H1 (cell line): ENCODE results near the gene TRIM7. TPM values are rescaled to one million over a fixed set of nuclear protein-coding genes. Genes with fewer than 3 reads are reported as not detected.

Experiments
- EGR1 ChIP-seq: IDR thresholded peaks from 2 replicates; pipeline ENCODE4 v1.6.1; 2011; ENCODE audit warnings: low read depth, low read length, borderline replicate concordance
- MAFK ChIP-seq: IDR thresholded peaks from 2 replicates; pipeline ENCODE4 v1.6.1; 2012; ENCODE audit warnings: low read depth, mild to moderate bottlenecking, improper control_type of control experiment, low read length
- SP2 ChIP-seq: IDR thresholded peaks from 2 replicates; pipeline ENCODE4 v1.6.1; 2012; ENCODE audit warnings: mild to moderate bottlenecking, low read length, inconsistent platforms
- YY1 ChIP-seq: IDR thresholded peaks from 2 replicates; pipeline ENCODE4 v1.6.1; 2011; ENCODE audit warnings: low read depth, mild to moderate bottlenecking, low read length
- ZNF274 ChIP-seq: IDR thresholded peaks from 2 replicates; pipeline ENCODE4 v1.7.0; 2012; ENCODE audit warnings: low read length, borderline replicate concordance; ENCODE audit errors: extremely low read depth
- polyA plus RNA-seq, 7 experiments: library from polyadenylated mRNA; depleted of rRNA in 3 of 7; stranded (reverse) in 5 of 7; unstranded in 2 of 7; fragments of >200 nt in 5 of 7; fragments of 200-250 nt in 2 of 7; gene quantifications; 1 replicate in 5 of 7; 2 replicates in 1 of 7; 4 replicates in 1 of 7; pipeline versions ENCODE4 v1.2.1 to v1.2.3, GENCODE V29; 2011 to 2013; ENCODE audit warnings: missing spikeins in 2 of 7, mixed read lengths in 2 of 7
- total RNA-seq: library from RNA; stranded (reverse); fragmentation: NEBNext Ultra II Directional; extraction: Animal tissue kit (Norgen Biotek cat#: 25700); gene quantifications from 2 replicates; pipeline ENCODE4 v1.2.1, GENCODE V29; 2021

Gene TRIM7
- total and polyA plus RNA-seq, 2 of the 8 experiments (the other 6 are each of a cell fraction or from before 2014, with no cell fraction given), result 0.36 to 0.47 TPM

DNA sequence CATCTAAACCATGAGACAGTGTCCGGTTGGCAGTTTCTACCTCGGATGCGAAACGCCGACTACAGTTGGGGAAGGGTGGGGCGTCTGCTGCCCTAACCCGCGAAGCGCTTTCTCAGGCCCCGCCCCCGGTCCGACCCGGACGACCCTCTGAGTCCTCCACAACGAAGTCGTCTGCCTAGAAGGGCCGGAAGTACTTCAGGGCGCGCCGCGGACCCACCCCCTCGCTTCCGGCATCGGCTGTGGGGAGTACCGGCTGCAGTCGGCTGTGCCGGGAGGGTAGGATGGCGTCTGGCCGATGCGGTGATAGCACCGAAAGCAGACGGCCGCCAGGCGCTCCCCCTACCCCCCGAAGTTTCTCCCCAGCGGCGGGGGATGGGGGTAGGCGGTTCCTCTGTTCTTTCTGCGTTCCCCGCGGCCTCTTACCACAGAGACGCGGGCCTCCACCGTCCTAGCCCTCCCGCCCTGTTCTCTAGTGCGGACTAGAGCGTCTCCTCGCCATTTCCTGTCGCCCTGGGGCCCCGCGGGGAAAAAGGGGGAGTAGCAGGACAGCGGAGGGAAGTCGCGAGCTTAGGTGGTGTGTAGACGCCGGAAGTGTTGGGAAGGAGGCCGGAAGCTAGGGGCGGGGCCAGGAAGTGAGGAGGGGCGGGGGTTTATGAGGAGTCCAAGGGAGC lies 18.2 kb upstream of the TRIM7 start, which contains the start of gene TRIM41 (continued):
- TF ChIP-seq MAFK (no peak), YY1 (peak; percentile 56), SP2 (peak; percentile 98), EGR1 (peak; percentile 99), ZNF274 (no peak)
- TF ChIP-seq, all 59 proteins: peak for 22
